HG03066 (cell line): ENCODE data around the gene KDR.

Experiments used
- ATAC-seq: cut with Tn5 transposase; IDR thresholded peaks from one replicate; pipeline ENCODE4 v1.9.1; 2021; ENCODE audit warnings: low read depth; ENCODE audit not compliant: unreplicated experiment

Gene KDR

GRCh38 chr4:55124322-55125076, 896 bp downstream of the KDR start:
- ATAC-seq, result no peak

GRCh38 chr4:55123791-55124190, 1.6 kb downstream of the KDR start:
- no peak for ATAC-seq

GRCh38 chr4:55122235-55122634, 3.2 kb downstream of the KDR start:
- ATAC-seq, result no peak

- ATAC-seq, result no peak
These were observed 4.1 kb downstream of the KDR start for GRCh38 chr4:55121246-55121645.

- no peak for ATAC-seq
These were observed 7.0 kb downstream of the KDR start for GRCh38 chr4:55118397-55118796.

GRCh38 chr4:55117511-55117910, 7.9 kb downstream of the KDR start:
- ATAC-seq, result no peak

GRCh38 chr4:55116450-55116849, 8.9 kb downstream of the KDR start:
- no peak for ATAC-seq

- ATAC-seq, result no peak
These were observed 13.8 kb downstream of the KDR start for GRCh38 chr4:55111601-55112000.

GRCh38 chr4:55110131-55110530, 15.3 kb downstream of the KDR start:
- ATAC-seq, result no peak

GRCh38 chr4:55107054-55107453, 18.3 kb downstream of the KDR start:
- ATAC-seq, result no peak

GRCh38 chr4:55103224-55103623, 22.2 kb downstream of the KDR start:
- ATAC-seq, result no peak

- ATAC-seq, result no peak
These were observed 25.6 kb downstream of the KDR start for GRCh38 chr4:55099816-55100215.

- ATAC-seq, result no peak
These were observed 26.8 kb downstream of the KDR start for GRCh38 chr4:55098456-55099204.

GRCh38 chr4:55096619-55097018, 28.8 kb downstream of the KDR start:
- no peak for ATAC-seq

- ATAC-seq, result no peak
These were observed 29.4 kb downstream of the KDR start for GRCh38 chr4:55096045-55096444.

GRCh38 chr4:55092504-55092903, 32.9 kb downstream of the KDR start:
- no peak for ATAC-seq

GRCh38 chr4:55089916-55090315, 35.5 kb downstream of the KDR start:
- no peak for ATAC-seq

- ATAC-seq, result no peak
These were observed 37.5 kb downstream of the KDR start for GRCh38 chr4:55087913-55088260.

- ATAC-seq, result no peak
These were observed 38.1 kb downstream of the KDR start for GRCh38 chr4:55087009-55087912.

- no peak for ATAC-seq
These were observed 38.8 kb downstream of the KDR start for GRCh38 chr4:55086578-55086977.

GRCh38 chr4:55083735-55084134, 41.7 kb downstream of the KDR start:
- no peak for ATAC-seq
